CD4-positive, alpha-beta memory T cell (primary cell): Measurements from ENCODE around the gene TBC1D23. TPM values are rescaled to one million over a fixed set of nuclear protein-coding genes. Genes with fewer than 3 reads are reported as not detected.

Experiments
- CTCF ChIA-PET: fragments of 350-600 bp; sonication (Branson Sonifier 250); formaldehyde crosslinking; loops from one replicate; lab custom pipeline; 2021; ENCODE audit warnings: inconsistent platforms; ENCODE audit not compliant: partially characterized antibody; lab: Charles Lee
- POLR2A ChIA-PET: fragments of 350-600 bp; sonication (Branson Sonifier 250); formaldehyde crosslinking; loops from one replicate; lab custom pipeline; 2021; ENCODE audit not compliant: partially characterized antibody; lab: Charles Lee
- DNase-seq, 5 donors: peaks; one replicate each; pipeline versions ENCODE4 v3.0.0 to v3.0.0-alpha.2; 2020 to 2022; ENCODE audit warnings: mixed read lengths in 1 of 5
- H3K27ac ChIP-seq: one replicate; pipeline ENCODE4 v1.7.0; 2013; ENCODE audit warnings: low read depth, low read length
- H3K27me3 ChIP-seq: 2 replicates; pipeline ENCODE4 v1.7.0; 2013; ENCODE audit warnings: mild to moderate bottlenecking, low read length, moderate library complexity; ENCODE audit not compliant: insufficient read depth
- H3K36me3 ChIP-seq: 2 replicates; pipeline ENCODE4 v1.7.0; 2013; ENCODE audit warnings: mild to moderate bottlenecking, low read length, moderate library complexity; ENCODE audit not compliant: insufficient read depth
- H3K4me1 ChIP-seq: 2 replicates; pipeline ENCODE4 v1.7.0; 2013; ENCODE audit warnings: mild to moderate bottlenecking, low read length, moderate library complexity; ENCODE audit not compliant: insufficient read depth
- H3K4me3 ChIP-seq, 2 donors: one replicate each; pipeline ENCODE4 v1.7.0; 2013; ENCODE audit warnings: low read length in 2 of 2, mild to moderate bottlenecking in 1 of 2
- H3K9me3 ChIP-seq, 2 donors: one replicate each; pipeline ENCODE4 v1.7.0; 2013; ENCODE audit warnings: low read length in 2 of 2, control low read depth in 1 of 2; ENCODE audit not compliant: control insufficient read depth in 1 of 2
- H3K27ac Mint-ChIP-seq, 7 donors: one replicate each; pipeline ENCODE4 v1.8.0; 2020 to 2021; ENCODE audit warnings: mixed read lengths in 7 of 7, mild to moderate bottlenecking in 6 of 7, inconsistent platforms in 3 of 7, moderate library complexity in 3 of 7
- H3K27me3 Mint-ChIP-seq, 2 donors: one replicate each; pipeline ENCODE4 v1.8.0; 2020 to 2021; ENCODE audit warnings: mixed read lengths in 2 of 2
- H3K36me3 Mint-ChIP-seq, 2 donors: one replicate each; pipeline ENCODE4 v1.8.0; 2020 to 2021; ENCODE audit warnings: mixed read lengths in 2 of 2, inconsistent platforms in 1 of 2, mild to moderate bottlenecking in 1 of 2
- H3K4me1 Mint-ChIP-seq, 4 donors: one replicate each; pipeline ENCODE4 v1.8.0; 2020 to 2021; ENCODE audit warnings: mixed read lengths in 4 of 4, mild to moderate bottlenecking in 1 of 4
- H3K4me3 Mint-ChIP-seq, 8 donors: one replicate each; pipeline ENCODE4 v1.8.0; 2020 to 2021; ENCODE audit warnings: mixed read lengths in 8 of 8, mild to moderate bottlenecking in 7 of 8, moderate library complexity in 6 of 8, inconsistent platforms in 3 of 8
- H3K9me3 Mint-ChIP-seq, 8 donors: one replicate each; pipeline ENCODE4 v1.8.0; 2020 to 2021; ENCODE audit warnings: mixed read lengths in 8 of 8, mild to moderate bottlenecking in 5 of 8, inconsistent platforms in 3 of 8, moderate library complexity in 1 of 8
- intact Hi-C: fragments of 100-400 bp; cut with micrococcal nuclease; formaldehyde crosslinking; loops from one replicate; pipeline ENCODE4 v1.15.1; 2023
- polyA plus RNA-seq, 2 donors: library from polyadenylated mRNA; unstranded; fragments of 300-500 nt; fragmentation: Illumina TruSeq; gene quantifications; one replicate each; pipeline ENCODE4 v1.2.3, GENCODE V29; 2021
- total RNA-seq, 2 experiments: library from RNA; stranded (reverse); gene quantifications; one replicate each; pipeline ENCODE4 v1.2.3, GENCODE V29; 2021

TBC1D23 gene
- total and polyA plus RNA-seq, 4 experiments from 2014 or later, result 13.9 to 44.9 (median 31.1) TPM

- Mint-ChIP-seq H3K4me1 (no peaks in the 10 kb centered on the region), H3K27ac (no peak overlapping the region), H3K4me3 (no peak overlapping the region), H3K27me3 (no peaks in the 10 kb centered on the region), H3K36me3 (peaks cover 47 to 77% of the 10 kb centered on the region in 2 donors), H3K9me3 (no peaks in the 10 kb centered on the region)
- intact Hi-C loops, result no loop called here
- CTCF ChIA-PET, result no interaction called here
- POLR2A ChIA-PET, result no interaction called here
- DNase-seq, result no peak
- Histone ChIP-seq H3K27me3 (no peaks in the 10 kb centered on the region), H3K27ac (no peak overlapping the region), H3K36me3 (peaks cover 23% of the 10 kb centered on the region), H3K4me3 (no peak overlapping the region), H3K9me3 (no peaks in the 10 kb centered on the region), H3K4me1 (no peaks in the 10 kb centered on the region)
Observed at GRCh38 chr3:100368441-100368840, 107.6 kb downstream of the TBC1D23 start.

- ChIA-PET POLR2A (no interaction called here), CTCF (interaction anchor here (1.2 kb wide), 1 partner anchor 15 kb away, joined by 3 read pairs; no protein-coding TSS in a partner anchor)
- Histone ChIP-seq H3K4me3 (no peak overlapping the region), H3K9me3 (no peaks in the 10 kb centered on the region), H3K27ac (no peak overlapping the region), H3K27me3 (no peaks in the 10 kb centered on the region), H3K4me1 (no peaks in the 10 kb centered on the region), H3K36me3 (peaks cover 15% of the 10 kb centered on the region)
- intact Hi-C loops, result loop anchor here (1.0 kb wide), 1 partner anchor 31 kb away; the partner anchor contains the start of genes LNP1 and TOMM70
- Mint-ChIP-seq H3K27ac (no peak overlapping the region), H3K36me3 (peaks cover 32 to 77% of the 10 kb centered on the region in 2 donors), H3K4me3 (no peak overlapping the region), H3K27me3 (no peaks in the 10 kb centered on the region), H3K9me3 (no peaks in the 10 kb centered on the region), H3K4me1 (peaks cover 0 to 2% (median 0%) of the 10 kb centered on the region in 4 donors)
- DNase-seq, result no peak
Observed at GRCh38 chr3:100370756-100371155, 110.0 kb downstream of the TBC1D23 start.

- H3K4me3 Mint-ChIP-seq, result no peak overlapping the region
- H3K4me1 Mint-ChIP-seq, result peaks cover 0 to 2% (median 0%) of the 10 kb centered on the region in 4 donors
- no peaks in the 10 kb centered on the region for H3K27me3 ChIP-seq
- no peak overlapping the region for H3K27ac Mint-ChIP-seq
- H3K4me3 ChIP-seq, result no peak overlapping the region
- ChIA-PET POLR2A (no interaction called here), CTCF (interaction anchor here (1.3 kb wide), 1 partner anchor 10 kb away, joined by 4 read pairs; no protein-coding TSS in a partner anchor)
- H3K9me3 ChIP-seq, result no peaks in the 10 kb centered on the region
- H3K36me3 Mint-ChIP-seq, result peaks cover 28 to 68% of the 10 kb centered on the region in 2 donors
- H3K4me1 ChIP-seq, result no peaks in the 10 kb centered on the region
- H3K36me3 ChIP-seq, result peaks cover 27% of the 10 kb centered on the region
- H3K27me3 Mint-ChIP-seq, result no peaks in the 10 kb centered on the region
- DNase-seq, result no peak
- intact Hi-C loops, result no loop called here
- no peak overlapping the region for H3K27ac ChIP-seq
- H3K9me3 Mint-ChIP-seq, result no peaks in the 10 kb centered on the region
Observed at GRCh38 chr3:100374521-100374920, 113.7 kb downstream of the TBC1D23 start.

Other genes starting within 250 kb of the TBC1D23 start
- gene FILIP1L, start 146.5 kb upstream of the TBC1D23 start, total RNA-seq, result not detected
- gene FILIP1L, start 146.5 kb upstream of the TBC1D23 start, polyA plus RNA-seq, result under 1 TPM in 1 of 2 donors, not detected in 1; 0.32 TPM
- gene NIT2, start 73.8 kb downstream of the TBC1D23 start, total RNA-seq, result 10 to 100 TPM; 30.5 to 32.6 TPM
- gene NIT2, start 73.8 kb downstream of the TBC1D23 start, polyA plus RNA-seq, result 10 to 100 TPM; 36.0 to 45.9 TPM
- gene TOMM70, start 140.1 kb downstream of the TBC1D23 start, total RNA-seq, result 10 to 100 TPM; 34.7 to 37.5 TPM
- 10 to 100 TPM; 16.2 to 21.9 TPM for gene TOMM70, start 140.1 kb downstream of the TBC1D23 start, polyA plus RNA-seq
- gene LNP1, start 140.5 kb downstream of the TBC1D23 start, total RNA-seq, result 1 to 10 TPM; 1.8 to 2.2 TPM
- gene LNP1, start 140.5 kb downstream of the TBC1D23 start, polyA plus RNA-seq, result 1 to 10 TPM in 1 of 2 donors, under 1 TPM in 1; 0.61 to 1.6 TPM
- under 1 TPM in 1 of 2 experiments, not detected in 1; 0.23 TPM for gene TMEM45A, start 231.6 kb downstream of the TBC1D23 start, total RNA-seq
- gene TMEM45A, start 231.6 kb downstream of the TBC1D23 start, polyA plus RNA-seq, result not detected